PC-3 (cell line): Measurements from ENCODE around the gene TMEM129. TPM values are rescaled to one million over a fixed set of nuclear protein-coding genes. Genes with fewer than 3 reads are reported as not detected.

Source experiments
- ATAC-seq: fragments of 200-7000 bp; cut with Tn5 transposase; 2 replicates; pipeline ENCODE4 v1.9.1; 2020; ENCODE audit warnings: mild to moderate bottlenecking, moderate library complexity
- BruUV-seq: library from RNA; stranded (reverse); fragments of 400-500 nt; replicated peaks from 2 replicates; lab custom pipeline; 2021; lab: Mats Ljungman, UMichigan
- CTCF ChIA-PET: fragments of 300-600 bp; sonication (Branson Sonifier 250); formaldehyde crosslinking; loops from one replicate; lab custom pipeline; 2022; ENCODE audit warnings: antibody characterized with exemption; lab: Charles Lee
- POLR2A ChIA-PET: fragments of 300-600 bp; sonication (Branson Sonifier 250); formaldehyde crosslinking; loops from one replicate; lab custom pipeline; 2022; ENCODE audit warnings: antibody characterized with exemption; ENCODE audit not compliant: unreplicated experiment; lab: Charles Lee
- DNase-seq: peaks from one replicate; pipeline ENCODE4 v3.0.0-alpha.2; 2015
- H2AFZ ChIP-seq: fragments of 300-600 bp; sonication (generic); 2 replicates; pipeline ENCODE4 v1.6.0; 2016; ENCODE audit warnings: antibody characterized with exemption, low read length
- H3F3A ChIP-seq: fragments of 300-600 bp; sonication (generic); one replicate; pipeline ENCODE4 v1.6.0; 2017; ENCODE audit warnings: antibody characterized with exemption, low read length, control low read depth, mild to moderate bottlenecking; ENCODE audit not compliant: unreplicated experiment
- H3K27ac ChIP-seq: fragments of 300-600 bp; sonication (generic); 2 replicates; pipeline ENCODE4 v1.5.1; 2016; ENCODE audit warnings: mild to moderate bottlenecking, low read length
- H3K27me3 ChIP-seq: fragments of 300-600 bp; sonication (generic); 2 replicates; pipeline ENCODE4 v1.6.1; 2016; ENCODE audit warnings: low read length, mixed read lengths
- H3K36me3 ChIP-seq: fragments of 300-600 bp; sonication (generic); 2 replicates; pipeline ENCODE4 v1.6.1; 2016; ENCODE audit warnings: low read depth, mixed run types, low read length, mixed read lengths
- H3K4me1 ChIP-seq: fragments of 300-600 bp; sonication (generic); 2 replicates; pipeline ENCODE4 v1.5.1; 2016; ENCODE audit warnings: low read length; ENCODE audit not compliant: insufficient read depth
- H3K4me2 ChIP-seq: fragments of 300-600 bp; sonication (generic); 2 replicates; pipeline ENCODE4 v1.6.0; 2016; ENCODE audit warnings: low read length
- H3K4me3 ChIP-seq: fragments of 300-600 bp; sonication (generic); 2 replicates; pipeline ENCODE4 v1.5.1; 2016; ENCODE audit warnings: mild to moderate bottlenecking, low read length, mixed read lengths
- H3K79me2 ChIP-seq: fragments of 300-600 bp; sonication (generic); 2 replicates; pipeline ENCODE4 v1.6.1; 2017; ENCODE audit warnings: low read length, mixed read lengths
- H3K9ac ChIP-seq: fragments of 300-600 bp; sonication (generic); 2 replicates; pipeline ENCODE4 v1.6.0; 2016; ENCODE audit warnings: mild to moderate bottlenecking, low read length
- H3K9me2 ChIP-seq: fragments of 300-600 bp; sonication (generic); replicated peaks from 2 replicates; pipeline ENCODE4 v1.6.1; 2016; ENCODE audit warnings: mixed run types, low read length, mixed read lengths
- H3K9me3 ChIP-seq: fragments of 300-600 bp; sonication (generic); 2 replicates; pipeline ENCODE4 v1.6.1; 2016; ENCODE audit warnings: low read length, mixed read lengths
- H4K20me1 ChIP-seq: fragments of 300-600 bp; sonication (generic); 2 replicates; pipeline ENCODE4 v1.6.1; 2016; ENCODE audit warnings: low read length, mixed read lengths
- CTCF ChIP-seq: fragments of 300-600 bp; sonication (generic); conservative IDR thresholded peaks from 2 replicates; pipeline ENCODE4 v1.5.1; 2017; ENCODE audit warnings: antibody characterized with exemption, low read depth, mild to moderate bottlenecking, low read length
- EZH2 ChIP-seq: fragments of 300-600 bp; sonication (generic); IDR thresholded peaks from one replicate; pipeline ENCODE4 v1.6.1; 2017; ENCODE audit warnings: antibody characterized with exemption, mild to moderate bottlenecking, low read length; ENCODE audit not compliant: unreplicated experiment
- EZH2phosphoT487 ChIP-seq: fragments of 300-600 bp; sonication (generic); IDR thresholded peaks from 2 replicates; pipeline ENCODE4 v1.6.1; 2018; ENCODE audit warnings: mild to moderate bottlenecking, antibody characterized with exemption, low read length, borderline replicate concordance
- intact Hi-C: fragments of 100-400 bp; cut with micrococcal nuclease; formaldehyde crosslinking; loops from 2 replicates; pipeline ENCODE4 v1.9.0; 2023
- total RNA-seq: library from RNA; depleted of rRNA; stranded (reverse); fragments of >200 nt; gene quantifications from 2 replicates; pipeline ENCODE4 v1.2.3, GENCODE V29; 2014

Gene TMEM129
- total RNA-seq, 1 experiment from 2014 or later, result 28.6 TPM

GRCh38 chr4:1746919-1747602 is 25.9 kb upstream of the TMEM129 start:
- Histone ChIP-seq H3K27ac (no peak overlapping the region), H3K79me2 (no peaks in the 10 kb centered on the region), H3K9ac (no peak overlapping the region), H3K36me3 (no peaks in the 10 kb centered on the region), H4K20me1 (no peaks in the 10 kb centered on the region), H3K4me3 (no peak overlapping the region), H3K9me2 (no peaks in the 10 kb centered on the region), H3F3A (no peaks in the 10 kb centered on the region), H3K9me3 (no peaks in the 10 kb centered on the region), H3K4me2 (no peak overlapping the region), H3K27me3 (no peaks in the 10 kb centered on the region), H3K4me1 (no peaks in the 10 kb centered on the region), H2AFZ (no peak overlapping the region)
- ChIA-PET POLR2A (no interaction called here), CTCF (interaction anchor here (0.5 kb wide), 1 partner anchor 107 kb away, joined by 4 read pairs; no protein-coding TSS in a partner anchor)
- TF ChIP-seq CTCF (no peak), EZH2phosphoT487 (no peak), EZH2 (no peak)
- peak; percentile 30 for ATAC-seq
- no TSS peak for BruUV-seq
- intact Hi-C loops, result loop anchor here (1.0 kb wide), 1 partner anchor 63 kb away; no protein-coding TSS in a partner anchor
- no peak for DNase-seq

- H3F3A ChIP-seq, result no peaks in the 10 kb centered on the region
- H3K27me3 ChIP-seq, result no peaks in the 10 kb centered on the region
- no peaks in the 10 kb centered on the region for H3K4me1 ChIP-seq
- H3K36me3 ChIP-seq, result no peaks in the 10 kb centered on the region
- H3K4me3 ChIP-seq, result no peak overlapping the region
- H3K79me2 ChIP-seq, result no peaks in the 10 kb centered on the region
- no peak for TF ChIP-seq EZH2phosphoT487
- peak; percentile 71 for TF ChIP-seq CTCF
- TF ChIP-seq EZH2, result no peak
- no peak overlapping the region for H2AFZ ChIP-seq
- H3K9me3 ChIP-seq, result no peaks in the 10 kb centered on the region
- ATAC-seq, result peak; percentile 76
- no TSS peak for BruUV-seq
- no peak overlapping the region for H3K9ac ChIP-seq
- CTCF ChIA-PET, result no interaction called here
- H4K20me1 ChIP-seq, result no peaks in the 10 kb centered on the region
- no peaks in the 10 kb centered on the region for H3K9me2 ChIP-seq
- H3K4me2 ChIP-seq, result no peak overlapping the region
- DNase-seq, result peak; percentile 59
- POLR2A ChIA-PET, result no interaction called here
- intact Hi-C loops, result loop anchor here (1.0 kb wide), 1 partner anchor 64 kb away; no protein-coding TSS in a partner anchor
- H3K27ac ChIP-seq, result no peak overlapping the region
Observed at GRCh38 chr4:1746265-1746691, 25.2 kb upstream of the TMEM129 start.

GRCh38 chr4:1745697-1746096 is 24.6 kb upstream of the TMEM129 start:
- no peaks in the 10 kb centered on the region for H3K79me2 ChIP-seq
- H3K4me3 ChIP-seq, result no peak overlapping the region
- intact Hi-C loops, result loop anchor here (1.0 kb wide), 1 partner anchor 65 kb away; no protein-coding TSS in a partner anchor
- H2AFZ ChIP-seq, result no peak overlapping the region
- no peaks in the 10 kb centered on the region for H3K4me1 ChIP-seq
- no peaks in the 10 kb centered on the region for H3K9me3 ChIP-seq
- ChIA-PET POLR2A (no interaction called here), CTCF (interaction anchor here (0.6 kb wide), 2 partner anchors 22 to 26 kb away, joined by 3 to 9 read pairs; no protein-coding TSS in a partner anchor)
- H3K9me2 ChIP-seq, result no peaks in the 10 kb centered on the region
- DNase-seq (no peak), ATAC-seq (no peak)
- no peak overlapping the region for H3K27ac ChIP-seq
- no peaks in the 10 kb centered on the region for H3K27me3 ChIP-seq
- TF ChIP-seq EZH2phosphoT487 (no peak), CTCF (no peak), EZH2 (no peak)
- H3K4me2 ChIP-seq, result no peak overlapping the region
- no peaks in the 10 kb centered on the region; the same call in 1 of the 2 replicates for H3K36me3 ChIP-seq
- H3F3A ChIP-seq, result no peaks in the 10 kb centered on the region
- H3K9ac ChIP-seq, result no peak overlapping the region
- no TSS peak for BruUV-seq
- H4K20me1 ChIP-seq, result no peaks in the 10 kb centered on the region
